ENCODE results near the gene DENND11.
"Not testable (repeated sequence)": the region's sequence is repeated elsewhere in the genome, so short reads cannot be mapped to it uniquely, and the experiment has no call there.

Gene DENND11

DNA sequence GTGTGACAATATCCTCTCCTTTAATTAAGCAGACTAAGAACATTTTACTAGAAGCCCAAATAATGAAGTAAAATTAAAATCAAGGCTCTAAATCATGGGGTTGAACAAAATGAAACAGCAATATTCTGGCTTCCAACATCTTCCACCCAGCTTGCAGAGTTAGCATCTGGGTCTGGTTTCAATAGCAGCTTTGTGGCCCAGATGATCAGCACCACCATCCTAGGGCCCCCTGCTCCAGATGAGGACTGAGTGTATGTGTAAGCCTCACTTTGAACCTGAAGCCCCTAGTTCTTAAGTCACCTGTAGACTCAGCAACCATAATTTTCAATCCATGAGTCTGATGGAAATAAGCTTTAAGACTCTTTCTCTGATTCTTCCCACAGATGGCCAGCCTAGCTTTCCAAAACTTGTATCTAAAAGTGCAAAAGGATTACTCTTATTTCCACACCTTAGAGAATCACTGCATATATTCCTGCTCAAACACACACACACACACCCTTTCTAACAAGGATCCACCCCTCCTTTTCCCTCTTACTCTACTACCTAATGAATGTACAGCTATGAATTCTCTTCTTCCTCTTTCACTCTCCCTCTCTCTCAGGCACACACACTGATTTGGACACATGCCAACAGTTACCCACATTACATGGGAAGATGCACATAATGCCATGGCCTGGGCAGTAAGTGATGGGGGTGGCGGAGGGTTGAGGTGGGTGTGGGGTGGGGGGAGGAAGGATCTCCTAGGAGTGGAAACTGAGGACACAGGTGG is 3.5 kb downstream of the DENND11 start:
- no peak overlapping the region for H3K4me3 ChIP-seq (ENCODE audit: low read length)
- peaks cover 2% of the 10 kb centered on the region; the same call in 1 of the 2 replicates for H3K4me1 ChIP-seq (ENCODE audit: control insufficient read depth, insufficient read depth, low read length)
- DNase-seq (ENCODE audit: low read depth, low spot score), result no peak
- H3K9me3 ChIP-seq (ENCODE audit: control insufficient read depth, insufficient read depth, low read length), result no peaks in the 10 kb centered on the region
- WGBS (ENCODE audit: insufficient coverage, insufficient read length), result no CpG with 5 or more reads among the region's 1 CpG
- H3K27me3 ChIP-seq (ENCODE audit: control insufficient read depth, insufficient read depth, low read length), result no peaks in the 10 kb centered on the region
- no peaks in the 10 kb centered on the region for H3K36me3 ChIP-seq (ENCODE audit: control insufficient read depth, insufficient read depth, low read length)
- no peak overlapping the region for H3K27ac ChIP-seq (ENCODE audit: low read length)

DNA sequence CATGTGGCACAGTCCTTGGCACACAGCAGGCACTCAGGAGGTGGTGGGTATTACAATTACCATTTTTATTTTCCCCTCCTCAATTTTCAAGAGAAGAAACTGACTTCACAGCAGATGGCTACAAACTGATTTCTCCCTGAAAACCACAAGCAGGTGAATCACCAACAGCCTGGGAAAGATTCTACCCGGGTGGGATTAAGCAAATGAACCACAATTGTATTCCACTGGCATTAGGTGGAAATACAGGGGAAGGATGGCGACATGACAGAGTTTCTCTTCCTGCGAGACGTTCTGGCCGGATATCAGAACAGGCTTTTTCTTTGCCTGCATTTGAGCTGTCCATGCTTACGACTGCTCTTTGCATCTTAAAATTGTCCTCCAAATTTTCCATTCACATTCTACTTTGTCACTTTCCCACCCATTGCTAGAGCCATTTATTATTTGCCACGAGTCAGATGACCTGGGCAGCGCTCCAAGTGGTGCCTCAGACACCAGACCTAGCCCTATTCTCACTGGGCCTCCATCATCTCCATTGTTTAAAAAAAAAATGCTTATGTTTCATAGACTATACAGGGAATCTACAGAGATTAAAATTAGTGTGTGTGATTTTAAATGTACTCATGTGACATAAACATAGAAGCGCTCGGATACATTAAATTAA is 4.6 kb downstream of the DENND11 start:
- Histone ChIP-seq H3K9me3 (ENCODE audit: control insufficient read depth, insufficient read depth, low read length) (no peaks in the 10 kb centered on the region), H3K4me3 (ENCODE audit: low read length) (no peak overlapping the region), H3K27ac (ENCODE audit: low read length) (no peak overlapping the region), H3K27me3 (ENCODE audit: control insufficient read depth, insufficient read depth, low read length) (no peaks in the 10 kb centered on the region), H3K36me3 (ENCODE audit: control insufficient read depth, insufficient read depth, low read length) (no peaks in the 10 kb centered on the region), H3K4me1 (ENCODE audit: control insufficient read depth, insufficient read depth, low read length) (peaks cover 2% of the 10 kb centered on the region; the same call in 1 of the 2 replicates)
- no CpG with 5 or more reads among the region's 10 CpGs for WGBS (ENCODE audit: insufficient coverage, insufficient read length)
- DNase-seq (ENCODE audit: low read depth, low spot score), result no peak

DNA sequence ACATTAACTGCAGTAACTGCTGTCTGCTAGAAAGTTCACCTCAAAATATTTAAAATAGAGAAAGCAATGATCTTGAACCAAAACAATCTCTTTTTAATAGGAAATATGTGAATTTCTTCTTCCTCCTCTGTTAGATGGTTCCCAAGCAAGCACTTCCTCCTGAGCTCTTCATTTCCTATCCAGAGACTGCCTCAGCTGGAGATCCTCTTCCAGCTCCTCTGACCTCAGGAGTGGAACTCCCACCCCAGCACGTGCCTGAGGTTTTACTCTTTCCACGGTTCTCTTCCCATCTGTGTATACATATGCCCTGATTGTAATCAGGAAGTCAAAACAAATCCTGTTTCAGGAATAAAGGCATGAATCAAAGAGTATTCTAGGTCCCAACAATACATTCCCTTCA is 5.6 kb downstream of the DENND11 start:
- no peak for DNase-seq (ENCODE audit: low read depth, low spot score)
- no peaks in the 10 kb centered on the region for H3K36me3 ChIP-seq (ENCODE audit: control insufficient read depth, insufficient read depth, low read length)
- peaks cover 4% of the 10 kb centered on the region; the same call in 1 of the 2 replicates for H3K4me1 ChIP-seq (ENCODE audit: control insufficient read depth, insufficient read depth, low read length)
- no peak overlapping the region for H3K4me3 ChIP-seq (ENCODE audit: low read length)
- WGBS (ENCODE audit: insufficient coverage, insufficient read length), result no CpG with 5 or more reads among the region's 2 CpGs
- H3K9me3 ChIP-seq (ENCODE audit: control insufficient read depth, insufficient read depth, low read length), result no peaks in the 10 kb centered on the region
- H3K27me3 ChIP-seq (ENCODE audit: control insufficient read depth, insufficient read depth, low read length), result no peaks in the 10 kb centered on the region
- no peak overlapping the region for H3K27ac ChIP-seq (ENCODE audit: low read length)

DNA sequence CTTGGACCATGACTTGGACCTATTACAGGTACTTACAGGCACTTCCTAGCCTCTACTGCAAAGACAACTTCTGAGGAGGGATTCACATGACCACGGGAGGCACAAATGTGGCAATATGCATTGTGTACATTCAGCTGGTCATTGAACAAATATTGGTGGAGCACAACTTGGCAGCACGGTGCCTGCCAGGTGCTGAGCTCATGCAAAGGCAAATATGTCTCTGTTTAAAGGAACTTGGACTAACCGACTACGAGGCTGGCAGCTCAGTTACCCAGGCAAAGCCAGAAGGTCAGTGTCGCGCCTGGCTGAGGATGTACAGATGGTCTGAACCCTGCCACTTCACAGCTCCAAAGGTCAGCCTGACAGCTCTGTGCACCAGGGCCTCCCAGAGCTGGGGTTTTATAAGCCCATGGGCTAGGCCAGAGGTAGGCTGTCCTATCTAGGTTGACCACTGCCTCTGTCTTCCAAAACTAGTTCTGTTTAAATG is 6.1 kb downstream of the DENND11 start:
- H3K27ac ChIP-seq (ENCODE audit: low read length), result no peak overlapping the region
- WGBS (ENCODE audit: insufficient coverage, insufficient read length), result no CpG with 5 or more reads among the region's 6 CpGs
- H3K4me3 ChIP-seq (ENCODE audit: low read length), result no peak overlapping the region
- no peaks in the 10 kb centered on the region for H3K9me3 ChIP-seq (ENCODE audit: control insufficient read depth, insufficient read depth, low read length)
- no peaks in the 10 kb centered on the region for H3K36me3 ChIP-seq (ENCODE audit: control insufficient read depth, insufficient read depth, low read length)
- H3K27me3 ChIP-seq (ENCODE audit: control insufficient read depth, insufficient read depth, low read length), result no peaks in the 10 kb centered on the region
- no peak for DNase-seq (ENCODE audit: low read depth, low spot score)
- H3K4me1 ChIP-seq (ENCODE audit: control insufficient read depth, insufficient read depth, low read length), result peaks cover 4% of the 10 kb centered on the region; the same call in 1 of the 2 replicates

DNA sequence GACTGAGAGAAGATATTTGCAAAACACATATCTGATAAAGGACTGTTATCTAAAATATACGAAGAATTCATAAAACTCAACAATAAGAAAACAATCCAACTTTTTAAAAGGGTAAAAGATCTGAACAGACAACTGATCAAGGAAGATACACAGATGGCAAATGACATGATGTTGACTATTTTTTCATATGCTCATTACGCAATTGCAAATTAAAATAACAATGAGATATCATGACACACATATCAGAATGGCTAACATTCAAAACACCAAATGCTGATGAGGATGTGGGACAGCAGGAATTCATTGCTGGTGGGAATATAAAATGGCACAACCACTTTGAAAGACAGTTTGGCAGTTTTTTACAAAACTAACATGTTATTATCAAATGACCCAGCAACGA is 8.9 kb downstream of the DENND11 start:
- Histone ChIP-seq H3K27me3 (ENCODE audit: control insufficient read depth, insufficient read depth, low read length) (no peaks in the 10 kb centered on the region), H3K4me3 (ENCODE audit: low read length) (no peak overlapping the region), H3K36me3 (ENCODE audit: control insufficient read depth, insufficient read depth, low read length) (no peaks in the 10 kb centered on the region), H3K4me1 (ENCODE audit: control insufficient read depth, insufficient read depth, low read length) (peaks cover 6% of the 10 kb centered on the region), H3K27ac (ENCODE audit: low read length) (no peak overlapping the region), H3K9me3 (ENCODE audit: control insufficient read depth, insufficient read depth, low read length) (no peaks in the 10 kb centered on the region)
- no CpG with 5 or more reads among the region's 3 CpGs for WGBS (ENCODE audit: insufficient coverage, insufficient read length)
- DNase-seq (ENCODE audit: low read depth, low spot score), result no peak

DNA sequence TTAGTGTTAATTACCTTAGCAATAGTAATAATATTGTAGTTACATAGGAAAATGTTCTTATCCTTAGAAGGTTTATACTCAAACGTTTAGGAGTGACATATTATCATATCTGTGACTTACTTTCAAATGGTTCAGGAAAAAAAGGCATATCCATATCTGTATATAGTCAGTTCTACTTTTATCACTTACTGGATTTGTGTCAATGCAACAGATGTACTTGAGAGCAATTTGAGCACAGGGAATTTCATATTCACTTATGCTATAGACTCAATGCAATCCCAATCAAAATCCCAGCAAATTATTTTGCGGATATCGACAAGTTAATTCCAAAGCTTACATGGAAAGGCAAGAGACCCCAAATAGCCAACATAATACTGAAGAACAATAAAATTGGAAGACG is 10.0 kb downstream of the DENND11 start:
- WGBS (ENCODE audit: insufficient coverage, insufficient read length), result no CpG with 5 or more reads among the region's 4 CpGs
- peaks cover 4% of the 10 kb centered on the region; the same call in 1 of the 2 replicates for H3K4me1 ChIP-seq (ENCODE audit: control insufficient read depth, insufficient read depth, low read length)

DNA sequence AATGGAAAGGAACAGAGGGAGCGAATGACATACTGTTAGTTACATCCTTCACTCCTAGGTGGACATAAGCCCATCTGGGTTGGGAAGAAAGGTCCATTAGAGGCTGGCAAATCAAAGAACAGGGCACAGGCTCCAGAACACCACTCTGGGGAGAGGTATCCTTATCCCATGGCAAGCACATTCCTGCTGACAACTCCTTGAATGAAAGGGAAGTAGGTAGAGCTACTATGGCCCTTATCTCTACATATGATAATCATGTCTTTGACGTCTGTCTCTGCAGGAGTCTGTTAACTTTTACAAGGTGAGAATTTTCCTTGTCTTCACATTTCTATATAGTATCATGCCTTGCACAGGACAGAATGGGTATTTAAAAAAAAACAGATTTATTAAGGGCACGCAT is 10.4 kb downstream of the DENND11 start:
- Histone ChIP-seq H3K36me3 (ENCODE audit: control insufficient read depth, insufficient read depth, low read length) (no peaks in the 10 kb centered on the region), H3K9me3 (ENCODE audit: control insufficient read depth, insufficient read depth, low read length) (no peaks in the 10 kb centered on the region), H3K27me3 (ENCODE audit: control insufficient read depth, insufficient read depth, low read length) (no peaks in the 10 kb centered on the region), H3K4me3 (ENCODE audit: low read length) (no peak overlapping the region), H3K27ac (ENCODE audit: low read length) (no peak overlapping the region), H3K4me1 (ENCODE audit: control insufficient read depth, insufficient read depth, low read length) (peaks cover 4% of the 10 kb centered on the region; the same call in 1 of the 2 replicates)
- DNase-seq (ENCODE audit: low read depth, low spot score), result no peak
- no CpG with 5 or more reads among the region's 3 CpGs for WGBS (ENCODE audit: insufficient coverage, insufficient read length)

More for the DNA sequence above, 10.0 kb downstream of the DENND11 start:
- Histone ChIP-seq H3K27me3 (ENCODE audit: control insufficient read depth, insufficient read depth, low read length) (no peaks in the 10 kb centered on the region), H3K27ac (ENCODE audit: low read length) (no peak overlapping the region), H3K4me3 (ENCODE audit: low read length) (no peak overlapping the region), H3K9me3 (ENCODE audit: control insufficient read depth, insufficient read depth, low read length) (no peaks in the 10 kb centered on the region), H3K36me3 (ENCODE audit: control insufficient read depth, insufficient read depth, low read length) (no peaks in the 10 kb centered on the region)
- no peak for DNase-seq (ENCODE audit: low read depth, low spot score)

DNA sequence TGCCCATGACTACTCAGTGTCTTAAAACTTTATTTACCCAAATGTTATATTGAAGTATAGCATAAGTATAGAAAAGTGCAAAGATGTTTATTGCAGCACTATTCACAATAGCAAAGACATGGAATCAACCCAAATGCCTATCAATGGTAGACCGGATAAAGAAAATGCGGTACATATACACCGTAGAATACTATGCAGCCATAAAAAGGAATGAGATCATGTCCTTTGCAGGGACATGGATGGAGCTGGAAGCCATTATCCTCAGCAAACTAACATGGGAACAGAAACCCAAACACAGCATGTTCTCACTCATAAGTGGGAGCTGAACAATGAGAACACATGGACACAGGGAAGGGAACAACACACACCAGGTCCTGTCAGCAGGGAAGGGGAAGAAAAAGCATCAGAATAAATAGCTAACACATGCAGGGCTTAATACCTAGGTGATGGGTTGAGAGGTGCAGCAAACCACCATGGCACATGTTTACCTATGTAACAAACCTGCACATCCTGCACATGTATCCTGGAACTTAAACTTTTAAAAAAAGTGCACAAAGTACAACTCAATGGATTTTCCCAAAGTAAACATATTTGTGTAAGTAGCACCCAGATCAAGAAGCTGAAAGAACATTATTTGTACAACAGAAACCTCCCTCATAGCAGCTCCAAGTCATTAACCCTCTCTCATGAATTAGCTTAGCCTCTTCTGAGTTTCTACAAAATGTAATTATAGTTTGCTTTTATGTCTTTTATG is 12.7 kb downstream of the DENND11 start:
- not testable (repeated sequence) for H3K27me3 ChIP-seq (ENCODE audit: control insufficient read depth, insufficient read depth, low read length); H3K27ac ChIP-seq (ENCODE audit: low read length); H3K9me3 ChIP-seq (ENCODE audit: control insufficient read depth, insufficient read depth, low read length); H3K36me3 ChIP-seq (ENCODE audit: control insufficient read depth, insufficient read depth, low read length); H3K4me3 ChIP-seq (ENCODE audit: low read length); DNase-seq (ENCODE audit: low read depth, low spot score); H3K4me1 ChIP-seq (ENCODE audit: control insufficient read depth, insufficient read depth, low read length)
- WGBS (ENCODE audit: insufficient coverage, insufficient read length), result no CpG with 5 or more reads among the region's 3 CpGs

DNA sequence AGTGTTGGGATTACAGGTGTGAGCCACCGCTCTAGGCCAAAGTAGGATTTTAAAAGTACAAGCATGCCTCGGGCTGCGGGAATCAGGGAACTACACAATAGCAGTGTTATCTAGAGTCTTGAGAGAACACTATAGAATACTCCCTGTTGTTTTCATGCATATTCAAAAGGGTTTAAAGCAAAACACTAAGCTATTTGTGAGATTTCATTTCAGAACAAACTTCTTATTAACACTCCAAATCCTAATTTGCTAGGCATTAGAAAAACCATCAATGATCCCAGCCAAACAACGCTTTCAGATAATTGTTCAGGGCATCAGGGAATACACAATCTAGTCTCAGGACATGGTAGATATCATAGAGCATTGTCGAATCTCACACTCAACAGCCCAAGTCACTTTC is 13.9 kb downstream of the DENND11 start:
- Histone ChIP-seq H3K36me3 (ENCODE audit: control insufficient read depth, insufficient read depth, low read length) (peaks cover 2% of the 10 kb centered on the region; the same call in 1 of the 2 replicates), H3K4me1 (ENCODE audit: control insufficient read depth, insufficient read depth, low read length) (peaks cover 4% of the 10 kb centered on the region; the same call in 1 of the 2 replicates), H3K27me3 (ENCODE audit: control insufficient read depth, insufficient read depth, low read length) (no peaks in the 10 kb centered on the region), H3K9me3 (ENCODE audit: control insufficient read depth, insufficient read depth, low read length) (no peaks in the 10 kb centered on the region), H3K4me3 (ENCODE audit: low read length) (no peak overlapping the region), H3K27ac (ENCODE audit: low read length) (no peak overlapping the region)
- no CpG with 5 or more reads among the region's 5 CpGs for WGBS (ENCODE audit: insufficient coverage, insufficient read length)
- no peak for DNase-seq (ENCODE audit: low read depth, low spot score)

DNA sequence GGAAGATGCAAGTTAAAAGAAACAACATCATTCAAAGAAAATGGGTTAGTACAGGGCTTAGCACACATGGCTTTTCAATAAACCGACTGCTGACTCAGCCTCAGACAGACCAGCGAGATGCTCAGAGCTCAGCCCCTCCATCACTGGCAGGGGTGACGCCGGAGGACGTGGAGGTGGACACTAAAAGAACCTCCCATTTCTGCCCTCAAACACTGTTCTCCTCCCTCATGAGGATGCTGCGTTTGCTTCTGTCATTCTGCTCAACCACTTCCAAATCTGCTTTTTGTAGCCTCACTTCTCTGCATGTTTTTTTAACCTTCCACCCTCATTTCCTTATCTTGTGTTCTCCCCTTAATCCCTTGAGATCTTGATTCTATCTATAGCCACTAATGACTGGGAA is 15.3 kb downstream of the DENND11 start:
- Histone ChIP-seq H3K9me3 (ENCODE audit: control insufficient read depth, insufficient read depth, low read length) (no peaks in the 10 kb centered on the region), H3K4me3 (ENCODE audit: low read length) (no peak overlapping the region), H3K36me3 (ENCODE audit: control insufficient read depth, insufficient read depth, low read length) (peaks cover 2% of the 10 kb centered on the region; the same call in 1 of the 2 replicates), H3K4me1 (ENCODE audit: control insufficient read depth, insufficient read depth, low read length) (peaks cover 4% of the 10 kb centered on the region; the same call in 1 of the 2 replicates), H3K27me3 (ENCODE audit: control insufficient read depth, insufficient read depth, low read length) (no peaks in the 10 kb centered on the region), H3K27ac (ENCODE audit: low read length) (no peak overlapping the region)
- no CpG with 5 or more reads among the region's 6 CpGs for WGBS (ENCODE audit: insufficient coverage, insufficient read length)
- no peak for DNase-seq (ENCODE audit: low read depth, low spot score)

Measured in iPS DF 6.9 (cell line).